Stimulated activated naive CD4-positive, alpha-beta T cell (primary cell): ENCODE measurements around the gene ZYG11B.
"Not testable (repeated sequence)": the region's sequence is repeated elsewhere in the genome, so short reads cannot be mapped to it uniquely, and the experiment has no call there.

Source experiments
- DNase-seq, 6 experiments: peaks; one replicate each; lab custom pipeline; 2025; lab: John Stamatoyannopoulos, UW

Gene ZYG11B

DNA sequence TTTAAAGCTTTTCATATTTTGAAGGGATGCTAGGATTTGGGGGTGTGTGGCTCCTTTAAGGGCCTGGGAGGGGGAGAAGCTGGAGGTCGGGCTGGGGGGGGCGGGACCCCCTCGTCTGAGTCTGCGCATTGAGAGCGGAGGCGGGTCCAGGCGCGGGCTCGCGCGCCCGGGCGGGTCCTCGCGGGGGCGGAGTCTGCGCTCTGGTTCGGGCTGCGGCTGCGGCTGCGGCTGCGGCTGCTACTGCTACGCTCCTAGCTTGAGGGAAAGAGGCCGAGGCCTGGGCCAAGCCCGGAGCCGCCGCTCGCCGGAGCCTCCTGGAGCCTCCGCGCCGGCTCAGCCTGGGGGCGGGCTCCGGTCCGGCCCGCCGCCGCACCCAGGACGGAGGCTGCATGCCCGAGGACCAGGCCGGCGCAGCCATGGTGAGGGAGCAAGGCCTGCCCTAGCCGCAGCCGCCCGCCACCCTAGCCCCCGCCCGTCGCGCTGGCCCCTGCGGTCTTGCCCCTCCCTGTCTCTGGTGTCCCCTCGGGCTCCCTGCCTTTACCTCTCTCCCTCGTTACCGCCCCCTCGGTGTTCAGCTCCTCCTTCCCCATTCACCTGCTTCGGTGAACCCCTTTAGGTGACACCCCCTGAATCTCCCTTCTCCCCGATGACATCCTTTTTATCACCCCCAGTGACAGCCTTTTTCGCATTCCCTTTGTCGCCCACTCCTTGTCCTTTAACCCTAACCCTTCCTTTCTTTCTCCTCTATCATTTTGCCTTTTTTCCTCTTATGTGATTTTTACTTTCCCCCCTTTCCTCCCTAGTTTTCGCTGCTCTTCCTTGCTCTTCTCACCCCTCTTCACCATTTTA is at the start of gene ZYG11B:
ZYG11B (plus strand) TSS at position 189 of the 849 bp plus-strand sequence; CDS start at position 390, 201 bp downstream.
- DNase-seq = peak; percentile 85 to 92 (median 89)

DNA sequence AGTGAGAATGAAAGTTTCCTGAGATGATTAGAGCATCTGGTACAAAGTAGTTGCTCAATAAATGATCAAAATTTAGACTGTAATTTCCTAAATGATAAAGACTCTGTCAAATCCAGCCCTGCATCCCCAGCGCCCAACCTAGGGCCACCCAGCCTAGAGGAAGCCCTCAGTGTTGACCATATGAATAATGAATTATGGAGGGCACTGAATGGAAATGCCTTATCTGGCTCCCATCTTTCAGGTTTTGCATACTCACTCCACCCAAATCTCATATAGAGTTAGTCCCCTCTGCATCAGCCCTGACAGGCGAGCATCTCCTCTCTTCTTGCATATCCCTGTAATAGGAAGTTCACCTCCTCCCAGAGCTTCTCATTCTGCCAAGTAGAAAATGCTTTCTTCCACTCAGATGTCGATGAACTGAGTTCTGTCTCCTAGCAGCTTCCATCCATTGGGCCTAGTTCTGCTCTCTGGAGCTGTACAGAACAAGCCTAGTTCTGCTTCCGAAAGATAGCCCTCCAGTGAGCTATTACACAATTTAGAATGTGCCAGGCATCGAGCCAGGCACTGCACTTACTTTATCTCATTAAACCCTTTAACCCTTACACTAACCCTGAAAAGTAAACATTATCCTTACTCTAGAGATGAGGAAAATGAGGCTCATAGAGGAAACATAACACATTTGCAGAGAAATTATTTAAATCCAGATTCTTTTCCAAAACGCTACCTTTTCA is 49.0 kb upstream of the ZYG11B start:
- no peak for DNase-seq

DNA sequence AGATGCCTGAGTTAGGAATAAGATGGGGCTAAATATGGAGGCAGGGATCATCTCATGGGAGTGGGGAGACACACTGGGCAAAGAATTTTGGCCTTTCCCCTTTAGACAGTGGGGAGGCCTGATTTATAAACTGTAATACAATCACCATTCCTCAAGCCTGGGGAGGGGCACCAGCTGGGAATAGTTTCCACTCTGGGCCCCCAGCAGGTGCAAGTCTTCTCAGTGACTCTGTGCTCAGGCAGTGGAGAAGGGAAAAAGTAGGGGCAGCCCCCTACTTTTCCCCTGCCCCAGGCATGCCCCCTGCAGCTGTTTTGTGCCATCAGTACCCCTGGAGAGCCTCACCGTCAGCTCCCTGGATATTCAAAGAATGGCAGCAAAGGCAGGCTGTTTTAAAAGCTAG is 47.2 kb upstream of the ZYG11B start:
- no peak for DNase-seq

GRCh38 chr1:52679498-52679897 is 46.8 kb upstream of the ZYG11B start:
- no peak for DNase-seq

- DNase-seq = no peak
These were observed 45.9 kb upstream of the ZYG11B start for GRCh38 chr1:52680353-52680752.

DNA sequence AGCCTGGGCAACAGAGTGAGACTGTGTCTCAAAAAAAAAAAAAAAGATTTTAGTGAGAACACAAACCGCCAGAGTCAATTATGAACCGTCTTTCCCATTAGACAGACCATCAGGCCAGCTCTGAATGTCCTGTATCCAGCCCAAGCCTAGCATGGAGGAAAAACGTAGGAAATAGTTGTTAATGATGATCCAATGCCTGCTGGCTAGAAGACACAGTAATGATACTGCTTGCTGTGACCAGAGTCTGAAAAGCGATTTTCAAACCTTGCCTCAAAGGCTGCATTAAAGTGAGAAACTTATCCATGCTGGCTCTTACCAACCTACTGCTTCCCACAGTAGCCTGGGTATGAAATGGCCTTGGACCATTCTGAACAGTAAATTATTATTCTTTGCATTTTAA is 45.1 kb upstream of the ZYG11B start:
- DNase-seq = no peak

DNA sequence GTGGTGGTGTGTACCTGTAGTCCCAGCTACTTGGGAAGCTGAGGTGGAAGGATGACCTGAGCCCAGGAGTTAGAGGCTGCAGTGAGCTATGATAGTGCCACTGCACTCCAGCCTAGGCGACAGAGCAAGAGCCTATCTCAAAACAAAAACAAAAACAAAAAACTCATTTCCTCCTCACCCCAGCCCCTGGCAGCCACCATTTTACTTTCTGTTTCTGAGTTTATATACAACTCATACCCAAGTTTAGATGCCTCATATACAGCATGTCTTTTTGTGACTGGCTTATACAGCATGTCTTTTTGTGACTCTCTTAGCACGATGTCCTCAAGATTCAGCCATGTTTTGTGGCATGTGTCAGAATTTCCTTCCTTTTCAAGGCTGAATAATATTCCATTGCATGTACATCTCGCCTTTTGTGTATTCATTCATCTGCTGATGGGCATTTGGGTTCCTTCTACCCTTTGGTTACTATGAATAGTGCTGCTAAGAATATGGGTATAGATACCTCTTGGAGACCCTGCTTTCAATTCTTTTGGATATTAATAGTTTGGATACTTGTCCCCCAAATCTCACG is 42.8 kb upstream of the ZYG11B start:
- DNase-seq = no peak

GRCh38 chr1:52684545-52684944 is 41.7 kb upstream of the ZYG11B start:
- no peak for DNase-seq

GRCh38 chr1:52686261-52686751 is 39.9 kb upstream of the ZYG11B start:
- DNase-seq = peak; percentile 65 to 87 (median 74)

- DNase-seq = no peak
These were observed 39.4 kb upstream of the ZYG11B start for GRCh38 chr1:52686830-52687229.

- DNase-seq = no peak
These were observed 34.4 kb upstream of the ZYG11B start for GRCh38 chr1:52691821-52692220.

- DNase-seq = no peak
These were observed 33.6 kb upstream of the ZYG11B start for GRCh38 chr1:52692697-52693096.

DNA sequence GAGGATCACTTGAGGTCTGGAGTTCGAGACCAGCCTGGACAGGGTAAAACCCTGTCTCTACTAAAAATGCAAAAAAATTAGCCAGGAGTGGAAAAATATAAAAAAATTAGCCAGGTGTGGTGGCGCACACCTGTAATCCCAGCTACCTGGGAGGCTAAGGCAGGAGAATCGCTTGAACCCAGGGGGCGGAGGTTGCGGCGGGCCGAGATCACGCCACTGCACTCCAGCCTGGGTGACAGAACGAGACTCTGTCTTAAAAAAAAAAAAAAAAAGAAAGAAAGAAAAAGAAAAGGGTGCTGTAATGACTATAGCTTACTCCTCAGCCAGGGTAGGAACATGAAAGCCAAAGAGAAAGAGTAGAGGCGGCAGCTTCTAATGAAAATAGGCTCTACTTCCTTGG is 32.9 kb upstream of the ZYG11B start:
- not testable (repeated sequence) for DNase-seq

DNA sequence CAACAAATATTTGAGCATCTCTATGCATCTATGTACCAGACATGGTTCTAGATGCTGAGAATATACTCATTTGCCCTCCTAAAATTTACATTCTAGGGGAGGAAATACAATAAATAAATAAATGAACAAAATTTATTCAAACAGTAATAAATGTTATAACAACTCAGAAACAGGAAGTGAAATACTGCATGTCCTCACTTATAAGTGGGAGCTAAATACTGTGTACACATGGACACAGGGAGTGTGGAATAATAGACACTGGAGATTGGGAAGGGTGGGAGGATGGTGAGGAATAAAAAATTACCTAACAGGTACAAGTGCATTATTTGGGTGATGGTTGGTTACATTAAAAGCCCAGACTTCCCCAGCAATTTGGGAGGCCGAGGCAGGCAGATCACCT is 32.4 kb upstream of the ZYG11B start:
- no peak for DNase-seq

- no peak for DNase-seq
These were observed 30.6 kb upstream of the ZYG11B start for GRCh38 chr1:52695627-52696026.

- peak; percentile 21 to 56 (median 44) for DNase-seq
These were observed 28.2 kb upstream of the ZYG11B start, which contains the start of gene COA7 for GRCh38 chr1:52697795-52698674. Gene COA7, minus strand, starts transcription at chr1:52698347. Its CDS starts 21 bp downstream, at chr1:52698326.

DNA sequence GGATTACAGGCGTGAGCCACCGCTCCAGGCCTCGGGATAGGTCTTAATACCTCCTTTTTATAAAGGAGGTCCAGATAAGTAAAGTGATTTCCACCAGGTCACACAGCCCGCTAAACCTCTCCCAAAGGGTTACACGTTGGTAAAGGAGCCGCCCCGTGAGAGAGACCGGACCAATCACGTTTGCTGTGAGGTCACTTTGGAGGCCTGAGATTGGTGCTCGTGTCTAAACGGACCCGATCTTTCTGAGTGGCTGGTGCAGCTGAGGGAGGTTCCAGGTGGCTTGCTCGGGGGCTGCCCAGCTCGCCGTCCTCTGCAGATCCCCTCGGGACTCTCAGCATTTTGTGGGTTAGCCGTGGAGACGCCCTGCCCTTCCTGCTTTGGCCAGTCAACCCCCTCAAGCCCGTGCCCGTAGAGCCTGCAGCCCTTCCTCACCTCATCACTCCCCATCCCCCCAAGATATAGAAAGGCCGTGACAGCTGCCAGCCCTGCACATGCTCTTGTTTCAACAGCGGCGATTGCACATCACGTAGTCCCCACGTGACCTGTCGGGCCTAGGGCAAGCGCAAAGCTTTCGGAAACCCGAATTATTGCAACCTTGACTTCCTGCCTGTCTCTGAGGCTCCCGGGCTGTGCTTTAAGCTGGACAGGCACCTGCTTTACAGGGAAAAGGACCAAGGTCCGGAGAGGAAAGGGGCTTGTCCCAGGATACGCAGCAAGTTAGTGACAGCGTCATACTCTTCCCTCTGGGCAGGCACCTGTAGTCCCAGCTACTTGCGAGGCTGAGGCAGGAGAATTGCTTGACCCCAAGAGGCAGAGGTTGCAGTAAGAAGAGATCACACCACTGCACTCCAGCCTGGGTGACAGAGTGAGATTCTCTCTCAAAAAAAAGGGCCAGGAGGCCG is 23.1 kb upstream of the ZYG11B start:
- peak; percentile 67 to 92 (median 85) for DNase-seq

- DNase-seq = no peak
These were observed 20.1 kb upstream of the ZYG11B start for GRCh38 chr1:52706136-52706670.

- no peak for DNase-seq
These were observed 19.0 kb upstream of the ZYG11B start for GRCh38 chr1:52706941-52707926.
